HepG2 (cell line): ENCODE measurements around the gene CGNL1. TPM values are rescaled to one million over a fixed set of nuclear protein-coding genes. Genes with fewer than 3 reads are reported as not detected.

Experiments
- CREB1 ChIP-seq, 2 experiments: fragments of 450-650 bp in 1 of 2; IDR thresholded peaks; 2 replicates each; pipeline ENCODE4 v1.6.1; 2016 to 2017; ENCODE audit warnings: control low read depth in 1 of 2, mild to moderate bottlenecking in 1 of 2, missing compliant biosample characterization in 1 of 2, missing genetic modification characterization in 1 of 2
- GATAD1 ChIP-seq: IDR thresholded peaks from 2 replicates; pipeline ENCODE4 v1.6.1; 2016; ENCODE audit warnings: missing genetic modification reagents, missing compliant biosample characterization
- KAT2B ChIP-seq: fragments of 150-350 bp; IDR thresholded peaks from 2 replicates; pipeline ENCODE4 v1.6.1; 2014; ENCODE audit warnings: low read depth, low read length, borderline replicate concordance
- MBD4 ChIP-seq: IDR thresholded peaks from 2 replicates; pipeline ENCODE4 v1.6.1; 2012; ENCODE audit warnings: low read length, inconsistent platforms, borderline replicate concordance
- MXI1 ChIP-seq: IDR thresholded peaks from 3 replicates; pipeline ENCODE4 v1.6.1; 2012; ENCODE audit warnings: low read depth, low read length, inconsistent platforms, borderline replicate concordance
- NFIB ChIP-seq: sonication (generic); formaldehyde crosslinking; IDR thresholded peaks from 2 replicates; pipeline ENCODE4 v1.9.0; 2021; ENCODE audit warnings: missing genetic modification reagents, mild to moderate bottlenecking, borderline replicate concordance
- PAX8 ChIP-seq: sonication (generic); formaldehyde crosslinking; IDR thresholded peaks from 2 replicates; pipeline ENCODE4 v1.8.0; 2022; ENCODE audit warnings: mild to moderate bottlenecking, missing genetic modification reagents, borderline replicate concordance
- PHF5A ChIP-seq: IDR thresholded peaks from one replicate; pipeline ENCODE4 v1.6.1; 2018; ENCODE audit warnings: low read depth, missing genetic modification reagents; ENCODE audit not compliant: unreplicated experiment
- SMAD9 ChIP-seq: sonication (generic); formaldehyde crosslinking; IDR thresholded peaks from 2 replicates; pipeline ENCODE4 v1.5.1; 2020; ENCODE audit warnings: mild to moderate bottlenecking, missing genetic modification reagents
- ZBTB3 ChIP-seq: sonication (generic); formaldehyde crosslinking; IDR thresholded peaks from 2 replicates; pipeline ENCODE4 v1.4.0; 2020; ENCODE audit warnings: low read depth, mild to moderate bottlenecking, moderate library complexity, missing genetic modification reagents, borderline replicate concordance
- ZNF343 ChIP-seq: sonication (generic); formaldehyde crosslinking; IDR thresholded peaks from 2 replicates; pipeline ENCODE4 v1.4.0; 2020; ENCODE audit warnings: mild to moderate bottlenecking, missing genetic modification reagents
- ZNF44 ChIP-seq: sonication (generic); formaldehyde crosslinking; IDR thresholded peaks from 2 replicates; pipeline ENCODE4 v1.5.1; 2020; ENCODE audit warnings: mild to moderate bottlenecking, missing genetic modification reagents
- ZNF501 ChIP-seq: sonication (generic); formaldehyde crosslinking; IDR thresholded peaks from 2 replicates; pipeline ENCODE4 v1.5.1; 2020; ENCODE audit warnings: mild to moderate bottlenecking, moderate library complexity, missing genetic modification reagents
- polyA plus RNA-seq, 8 experiments: library from polyadenylated mRNA; depleted of rRNA in 3 of 8; stranded (reverse) in 7 of 8; unstranded in 1 of 8; fragments of >200 nt; fragmentation: Illumina TruSeq in 4 of 8; extraction: Trizol in 4 of 8; gene quantifications; 2 replicates each; pipeline versions ENCODE4 v1.2.1 to v1.2.3, GENCODE V29; 2011 to 2016; ENCODE audit warnings: low read depth in 4 of 8, missing spikeins in 1 of 8, mixed read lengths in 1 of 8; ENCODE audit not compliant: insufficient read depth in 1 of 8
- total RNA-seq, 5 experiments: library from RNA; depleted of rRNA; stranded (reverse); fragments of >200 nt; fragmentation: Illumina TruSeq; extraction: Trizol; gene quantifications; 2 replicates each; pipeline ENCODE4 v1.2.3, GENCODE V29; 2016; ENCODE audit warnings: low read depth in 1 of 5
- TF ChIP-seq, protein P1 (sequence below): sonication (generic); formaldehyde crosslinking; IDR thresholded peaks from 2 replicates; pipeline ENCODE4 v1.5.1; 2020; ENCODE audit warnings: mild to moderate bottlenecking, missing genetic modification reagents, moderate library complexity
- TF ChIP-seq, protein P2 (sequence below): sonication (generic); formaldehyde crosslinking; IDR thresholded peaks from 2 replicates; pipeline ENCODE4 v1.4.0; 2020; ENCODE audit warnings: missing genetic modification reagents
- TF ChIP-seq, protein P3 (sequence below): sonication (generic); formaldehyde crosslinking; IDR thresholded peaks from 2 replicates; pipeline ENCODE4 v1.5.0; 2020; ENCODE audit warnings: mild to moderate bottlenecking, missing genetic modification reagents
- TF ChIP-seq, protein P4 (sequence below): conservative IDR thresholded peaks from 2 replicates; pipeline ENCODE4 v1.6.1; 2018; ENCODE audit warnings: missing genetic modification reagents

Gene CGNL1
- total and polyA plus RNA-seq, 2 of the 13 experiments (the other 11 are each of a cell fraction or from before 2014, with no cell fraction given) = 5.6 to 15.6 TPM

DNA sequence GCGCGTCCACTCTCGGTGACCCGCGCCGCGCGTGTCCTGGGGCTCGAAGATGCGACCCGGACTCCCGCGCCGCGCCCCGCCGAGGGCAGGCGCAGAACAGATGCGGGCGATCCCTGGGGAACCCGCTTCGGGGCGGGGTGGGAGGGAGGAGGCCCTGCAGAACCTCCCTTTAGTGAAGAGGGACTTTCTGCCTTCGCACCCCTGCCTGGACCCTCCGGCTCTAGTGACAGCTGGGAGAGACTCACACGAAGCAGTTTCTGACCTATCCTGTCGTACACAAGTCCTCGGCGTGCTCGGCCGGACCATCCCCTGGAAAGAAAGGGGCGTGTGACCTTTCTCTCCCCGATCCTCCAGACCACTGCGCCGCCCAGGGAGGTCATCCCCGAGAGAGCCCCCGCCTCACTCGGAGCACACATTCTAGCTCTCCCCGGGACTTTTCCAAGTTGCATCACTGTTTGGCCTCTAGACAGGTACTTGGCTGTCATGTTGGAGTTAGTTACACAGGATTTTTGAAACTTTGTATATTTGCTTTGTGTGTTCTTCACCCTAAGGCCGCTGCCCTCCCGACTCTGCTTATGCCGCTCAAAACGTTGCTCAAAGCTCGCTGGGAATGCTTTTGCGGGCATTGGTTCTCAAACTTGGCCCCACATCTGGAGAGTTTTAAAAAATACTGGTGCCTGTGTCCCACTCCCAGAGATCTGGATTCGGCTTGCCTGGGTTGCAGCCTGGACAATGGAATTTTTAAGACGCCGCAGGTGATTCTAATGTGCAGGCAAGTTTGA, 582 bp downstream of the CGNL1 start (continued):
- TF ChIP-seq ZNF343 (CRISPR knock-in tag) (no peak), SMAD9 (CRISPR knock-in tag) (peak; percentile 80; the same call in 1 of the 2 replicates), ZBTB3 (no peak), ZNF501 (CRISPR knock-in tag) (0 out of 2 replicates have a peak, but pooled peaks have one; percentile 52), GATAD1 (CRISPR knock-in tag) (no peak), MBD4 (no peak), MXI1 (no peak), PHF5A (CRISPR knock-in tag) (no peak), PAX8 (CRISPR knock-in tag) (no peak; the same call in 1 of the 2 replicates), CREB1 (IDR thresholded peaks at IDR 0.05) (no peak), CREB1 (CRISPR knock-in tag; IDR thresholded peaks at IDR 0.05) (no peak), NFIB (CRISPR knock-in tag) (no peak), KAT2B (no peak), ZNF44 (CRISPR knock-in tag) (no peak)
- TF ChIP-seq, protein P1, sequence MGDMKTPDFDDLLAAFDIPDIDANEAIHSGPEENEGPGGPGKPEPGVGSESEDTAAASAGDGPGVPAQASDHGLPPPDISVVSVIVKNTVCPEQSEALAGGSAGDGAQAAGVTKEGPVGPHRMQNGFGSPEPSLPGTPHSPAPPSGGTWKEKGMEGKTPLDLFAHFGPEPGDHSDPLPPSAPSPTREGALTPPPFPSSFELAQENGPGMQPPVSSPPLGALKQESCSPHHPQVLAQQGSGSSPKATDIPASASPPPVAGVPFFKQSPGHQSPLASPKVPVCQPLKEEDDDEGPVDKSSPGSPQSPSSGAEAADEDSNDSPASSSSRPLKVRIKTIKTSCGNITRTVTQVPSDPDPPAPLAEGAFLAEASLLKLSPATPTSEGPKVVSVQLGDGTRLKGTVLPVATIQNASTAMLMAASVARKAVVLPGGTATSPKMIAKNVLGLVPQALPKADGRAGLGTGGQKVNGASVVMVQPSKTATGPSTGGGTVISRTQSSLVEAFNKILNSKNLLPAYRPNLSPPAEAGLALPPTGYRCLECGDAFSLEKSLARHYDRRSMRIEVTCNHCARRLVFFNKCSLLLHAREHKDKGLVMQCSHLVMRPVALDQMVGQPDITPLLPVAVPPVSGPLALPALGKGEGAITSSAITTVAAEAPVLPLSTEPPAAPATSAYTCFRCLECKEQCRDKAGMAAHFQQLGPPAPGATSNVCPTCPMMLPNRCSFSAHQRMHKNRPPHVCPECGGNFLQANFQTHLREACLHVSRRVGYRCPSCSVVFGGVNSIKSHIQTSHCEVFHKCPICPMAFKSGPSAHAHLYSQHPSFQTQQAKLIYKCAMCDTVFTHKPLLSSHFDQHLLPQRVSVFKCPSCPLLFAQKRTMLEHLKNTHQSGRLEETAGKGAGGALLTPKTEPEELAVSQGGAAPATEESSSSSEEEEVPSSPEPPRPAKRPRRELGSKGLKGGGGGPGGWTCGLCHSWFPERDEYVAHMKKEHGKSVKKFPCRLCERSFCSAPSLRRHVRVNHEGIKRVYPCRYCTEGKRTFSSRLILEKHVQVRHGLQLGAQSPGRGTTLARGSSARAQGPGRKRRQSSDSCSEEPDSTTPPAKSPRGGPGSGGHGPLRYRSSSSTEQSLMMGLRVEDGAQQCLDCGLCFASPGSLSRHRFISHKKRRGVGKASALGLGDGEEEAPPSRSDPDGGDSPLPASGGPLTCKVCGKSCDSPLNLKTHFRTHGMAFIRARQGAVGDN = peak; percentile 87
- TF ChIP-seq, protein P2, sequence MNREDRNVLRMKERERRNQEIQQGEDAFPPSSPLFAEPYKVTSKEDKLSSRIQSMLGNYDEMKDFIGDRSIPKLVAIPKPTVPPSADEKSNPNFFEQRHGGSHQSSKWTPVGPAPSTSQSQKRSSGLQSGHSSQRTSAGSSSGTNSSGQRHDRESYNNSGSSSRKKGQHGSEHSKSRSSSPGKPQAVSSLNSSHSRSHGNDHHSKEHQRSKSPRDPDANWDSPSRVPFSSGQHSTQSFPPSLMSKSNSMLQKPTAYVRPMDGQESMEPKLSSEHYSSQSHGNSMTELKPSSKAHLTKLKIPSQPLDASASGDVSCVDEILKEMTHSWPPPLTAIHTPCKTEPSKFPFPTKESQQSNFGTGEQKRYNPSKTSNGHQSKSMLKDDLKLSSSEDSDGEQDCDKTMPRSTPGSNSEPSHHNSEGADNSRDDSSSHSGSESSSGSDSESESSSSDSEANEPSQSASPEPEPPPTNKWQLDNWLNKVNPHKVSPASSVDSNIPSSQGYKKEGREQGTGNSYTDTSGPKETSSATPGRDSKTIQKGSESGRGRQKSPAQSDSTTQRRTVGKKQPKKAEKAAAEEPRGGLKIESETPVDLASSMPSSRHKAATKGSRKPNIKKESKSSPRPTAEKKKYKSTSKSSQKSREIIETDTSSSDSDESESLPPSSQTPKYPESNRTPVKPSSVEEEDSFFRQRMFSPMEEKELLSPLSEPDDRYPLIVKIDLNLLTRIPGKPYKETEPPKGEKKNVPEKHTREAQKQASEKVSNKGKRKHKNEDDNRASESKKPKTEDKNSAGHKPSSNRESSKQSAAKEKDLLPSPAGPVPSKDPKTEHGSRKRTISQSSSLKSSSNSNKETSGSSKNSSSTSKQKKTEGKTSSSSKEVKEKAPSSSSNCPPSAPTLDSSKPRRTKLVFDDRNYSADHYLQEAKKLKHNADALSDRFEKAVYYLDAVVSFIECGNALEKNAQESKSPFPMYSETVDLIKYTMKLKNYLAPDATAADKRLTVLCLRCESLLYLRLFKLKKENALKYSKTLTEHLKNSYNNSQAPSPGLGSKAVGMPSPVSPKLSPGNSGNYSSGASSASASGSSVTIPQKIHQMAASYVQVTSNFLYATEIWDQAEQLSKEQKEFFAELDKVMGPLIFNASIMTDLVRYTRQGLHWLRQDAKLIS (CRISPR knock-in tag) = no peak
- TF ChIP-seq, protein P3, sequence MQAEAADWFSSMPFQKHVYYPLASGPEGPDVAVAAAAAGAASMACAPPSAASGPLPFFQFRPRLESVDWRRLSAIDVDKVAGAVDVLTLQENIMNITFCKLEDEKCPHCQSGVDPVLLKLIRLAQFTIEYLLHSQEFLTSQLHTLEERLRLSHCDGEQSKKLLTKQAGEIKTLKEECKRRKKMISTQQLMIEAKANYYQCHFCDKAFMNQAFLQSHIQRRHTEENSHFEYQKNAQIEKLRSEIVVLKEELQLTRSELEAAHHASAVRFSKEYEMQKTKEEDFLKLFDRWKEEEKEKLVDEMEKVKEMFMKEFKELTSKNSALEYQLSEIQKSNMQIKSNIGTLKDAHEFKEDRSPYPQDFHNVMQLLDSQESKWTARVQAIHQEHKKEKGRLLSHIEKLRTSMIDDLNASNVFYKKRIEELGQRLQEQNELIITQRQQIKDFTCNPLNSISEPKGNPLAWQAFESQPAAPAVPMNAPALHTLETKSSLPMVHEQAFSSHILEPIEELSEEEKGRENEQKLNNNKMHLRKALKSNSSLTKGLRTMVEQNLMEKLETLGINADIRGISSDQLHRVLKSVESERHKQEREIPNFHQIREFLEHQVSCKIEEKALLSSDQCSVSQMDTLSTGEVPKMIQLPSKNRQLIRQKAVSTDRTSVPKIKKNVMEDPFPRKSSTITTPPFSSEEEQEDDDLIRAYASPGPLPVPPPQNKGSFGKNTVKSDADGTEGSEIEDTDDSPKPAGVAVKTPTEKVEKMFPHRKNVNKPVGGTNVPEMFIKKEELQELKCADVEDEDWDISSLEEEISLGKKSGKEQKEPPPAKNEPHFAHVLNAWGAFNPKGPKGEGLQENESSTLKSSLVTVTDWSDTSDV (CRISPR knock-in tag) = no peak
- TF ChIP-seq, protein P4, sequence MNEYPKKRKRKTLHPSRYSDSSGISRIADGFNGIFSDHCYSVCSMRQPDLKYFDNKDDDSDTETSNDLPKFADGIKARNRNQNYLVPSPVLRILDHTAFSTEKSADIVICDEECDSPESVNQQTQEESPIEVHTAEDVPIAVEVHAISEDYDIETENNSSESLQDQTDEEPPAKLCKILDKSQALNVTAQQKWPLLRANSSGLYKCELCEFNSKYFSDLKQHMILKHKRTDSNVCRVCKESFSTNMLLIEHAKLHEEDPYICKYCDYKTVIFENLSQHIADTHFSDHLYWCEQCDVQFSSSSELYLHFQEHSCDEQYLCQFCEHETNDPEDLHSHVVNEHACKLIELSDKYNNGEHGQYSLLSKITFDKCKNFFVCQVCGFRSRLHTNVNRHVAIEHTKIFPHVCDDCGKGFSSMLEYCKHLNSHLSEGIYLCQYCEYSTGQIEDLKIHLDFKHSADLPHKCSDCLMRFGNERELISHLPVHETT = no peak
